Activated naive CD8-positive, alpha-beta T cell treated with anti-CD3 and anti-CD28 coated beads, Interleukin-2, amount 10 ng/mL, durations not matched to agents 7 days and 5 days (primary cell): ENCODE results near the gene LEPROT. TPM values are rescaled to one million over a fixed set of nuclear protein-coding genes. Genes with fewer than 3 reads are reported as not detected.
"Not testable (repeated sequence)": the region's sequence is repeated elsewhere in the genome, so short reads cannot be mapped to it uniquely, and the experiment has no call there.

Experiments
- ATAC-seq: fragments of 150-1000 bp; cut with Tn5 transposase; one replicate; pipeline ENCODE4 v1.10.0; 2021; ENCODE audit warnings: low read depth, moderate library complexity
- POLR2A ChIA-PET: fragments of 350-600 bp; sonication (Branson Sonifier 250); formaldehyde crosslinking; loops from one replicate; lab custom pipeline; 2021; ENCODE audit warnings: antibody characterized with exemption; lab: Charles Lee
- DNase-seq: peaks from one replicate; pipeline ENCODE4 v3.0.0; 2021
- H3K27ac Mint-ChIP-seq: one replicate; pipeline ENCODE4 v1.8.0; 2022; ENCODE audit warnings: mild to moderate bottlenecking, mixed read lengths
- H3K27me3 Mint-ChIP-seq: one replicate; pipeline ENCODE4 v1.8.0; 2022; ENCODE audit warnings: mild to moderate bottlenecking, moderate library complexity, mixed read lengths
- H3K36me3 Mint-ChIP-seq: one replicate; pipeline ENCODE4 v1.8.0; 2021; ENCODE audit warnings: mild to moderate bottlenecking, mixed read lengths
- H3K4me1 Mint-ChIP-seq: one replicate; pipeline ENCODE4 v1.8.0; 2021; ENCODE audit warnings: mixed read lengths
- H3K4me3 Mint-ChIP-seq: one replicate; pipeline ENCODE4 v1.8.0; 2022; ENCODE audit warnings: mild to moderate bottlenecking, moderate library complexity, mixed read lengths
- H3K9me3 Mint-ChIP-seq: one replicate; pipeline ENCODE4 v1.8.0; 2021; ENCODE audit warnings: mixed read lengths
- total RNA-seq, 2 experiments: library from RNA; stranded (reverse); gene quantifications; one replicate each; pipeline ENCODE4 v1.2.3, GENCODE V29; 2021

Gene LEPROT
- total RNA-seq: 10 to 100 TPM; 25.9 to 27.5 TPM

- POLR2A ChIA-PET: interaction anchor here (0.6 to 1.6 kb wide), 4 partner anchors 28 to 940 kb away, joined by 3 to 8 read pairs (median 4); no protein-coding TSS in a partner anchor
- ATAC-seq (no peak), DNase-seq (no peak)
- peaks cover 9% of the 10 kb centered on the region for H3K27me3 Mint-ChIP-seq
- H3K4me1 Mint-ChIP-seq: peaks cover 13% of the 10 kb centered on the region
- H3K36me3 Mint-ChIP-seq: peaks cover 12% of the 10 kb centered on the region
- H3K9me3 Mint-ChIP-seq: no peaks in the 10 kb centered on the region
- peak within 1 kb of the TSS; percentile 87 for H3K27ac Mint-ChIP-seq
- H3K4me3 Mint-ChIP-seq: no peak within 1 kb of the TSS
These were observed at the start of gene LEPROT, which contains the start of gene LEPR for GRCh38 chr1:65420590-65421350. LEPROT (plus strand) TSS chr1:65420668; CDS start chr1:65420725, 57 bp downstream. LEPR (plus strand) TSS chr1:65420668; CDS start chr1:65565566, 144,898 bp downstream.

- no peak overlapping the region for H3K4me3 Mint-ChIP-seq
- POLR2A ChIA-PET: no interaction called here
- H3K9me3 Mint-ChIP-seq: peaks cover 2% of the 10 kb centered on the region
- H3K4me1 Mint-ChIP-seq: no peaks in the 10 kb centered on the region
- no peak overlapping the region for H3K27ac Mint-ChIP-seq
- no peaks in the 10 kb centered on the region for H3K36me3 Mint-ChIP-seq
- no peaks in the 10 kb centered on the region for H3K27me3 Mint-ChIP-seq
- no peak for DNase-seq
- no peak for ATAC-seq
These were observed 48.9 kb upstream of the LEPROT start for GRCh38 chr1:65371544-65371943.

GRCh38 chr1:65372557-65372956, 47.9 kb upstream of the LEPROT start:
- POLR2A ChIA-PET: no interaction called here
- Mint-ChIP-seq H3K4me3 (no peak overlapping the region), H3K27ac (no peak overlapping the region), H3K27me3 (no peaks in the 10 kb centered on the region), H3K36me3 (no peaks in the 10 kb centered on the region), H3K9me3 (peaks cover 2% of the 10 kb centered on the region), H3K4me1 (no peaks in the 10 kb centered on the region)
- no peak for ATAC-seq
- DNase-seq: no peak

- Mint-ChIP-seq H3K4me1 (no peaks in the 10 kb centered on the region), H3K27me3 (no peaks in the 10 kb centered on the region), H3K4me3 (no peak overlapping the region), H3K36me3 (peaks cover 4% of the 10 kb centered on the region), H3K27ac (no peak overlapping the region), H3K9me3 (peaks cover 4% of the 10 kb centered on the region)
- DNase-seq (no peak), ATAC-seq (no peak)
- POLR2A ChIA-PET: interaction anchor here (0.6 kb wide), 1 partner anchor 825 kb away, joined by 4 read pairs; no protein-coding TSS in a partner anchor
These were observed 42.8 kb upstream of the LEPROT start for GRCh38 chr1:65377496-65378246.

GRCh38 chr1:65378247-65378946, 42.1 kb upstream of the LEPROT start:
- no peak overlapping the region for H3K4me3 Mint-ChIP-seq
- H3K9me3 Mint-ChIP-seq: peaks cover 4% of the 10 kb centered on the region
- ATAC-seq (no peak), DNase-seq (no peak)
- no peak overlapping the region for H3K27ac Mint-ChIP-seq
- H3K4me1 Mint-ChIP-seq: no peaks in the 10 kb centered on the region
- peaks cover 4% of the 10 kb centered on the region for H3K36me3 Mint-ChIP-seq
- POLR2A ChIA-PET: no interaction called here
- no peaks in the 10 kb centered on the region for H3K27me3 Mint-ChIP-seq

- DNase-seq, H3K4me3 Mint-ChIP-seq, H3K36me3 Mint-ChIP-seq, H3K9me3 Mint-ChIP-seq, ATAC-seq, H3K27ac Mint-ChIP-seq, POLR2A ChIA-PET, H3K4me1 Mint-ChIP-seq, H3K27me3 Mint-ChIP-seq: not testable (repeated sequence)
These were observed 36.0 kb upstream of the LEPROT start for GRCh38 chr1:65384426-65384825.

GRCh38 chr1:65386439-65386838, 34.0 kb upstream of the LEPROT start:
- peaks cover 5% of the 10 kb centered on the region for H3K36me3 Mint-ChIP-seq
- no peak overlapping the region for H3K27ac Mint-ChIP-seq
- POLR2A ChIA-PET: no interaction called here
- peaks cover 2% of the 10 kb centered on the region for H3K9me3 Mint-ChIP-seq
- no peak for DNase-seq
- no peaks in the 10 kb centered on the region for H3K27me3 Mint-ChIP-seq
- H3K4me1 Mint-ChIP-seq: peaks cover 8% of the 10 kb centered on the region
- no peak for ATAC-seq
- H3K4me3 Mint-ChIP-seq: no peak overlapping the region

- Mint-ChIP-seq H3K9me3 (peaks cover 2% of the 10 kb centered on the region), H3K27me3 (no peaks in the 10 kb centered on the region), H3K36me3 (peaks cover 5% of the 10 kb centered on the region), H3K27ac (no peak overlapping the region), H3K4me1 (peaks cover 10% of the 10 kb centered on the region), H3K4me3 (no peak overlapping the region)
- no peak for ATAC-seq
- DNase-seq: no peak
- POLR2A ChIA-PET: no interaction called here
These were observed 32.6 kb upstream of the LEPROT start for GRCh38 chr1:65387821-65388220.

GRCh38 chr1:65388908-65389695, 31.4 kb upstream of the LEPROT start:
- DNase-seq (no peak), ATAC-seq (no peak)
- Mint-ChIP-seq H3K27me3 (no peaks in the 10 kb centered on the region), H3K36me3 (peaks cover 5% of the 10 kb centered on the region), H3K4me3 (no peak overlapping the region), H3K27ac (no peak overlapping the region), H3K4me1 (peaks cover 18% of the 10 kb centered on the region), H3K9me3 (peaks cover 2% of the 10 kb centered on the region)
- POLR2A ChIA-PET: no interaction called here

GRCh38 chr1:65392497-65392896, 28.0 kb upstream of the LEPROT start:
- DNase-seq: no peak
- H3K9me3 Mint-ChIP-seq: no peaks in the 10 kb centered on the region
- peaks cover 44% of the 10 kb centered on the region for H3K4me1 Mint-ChIP-seq
- no peak for ATAC-seq
- peak overlapping the region; percentile 1 for H3K27ac Mint-ChIP-seq
- H3K36me3 Mint-ChIP-seq: peaks cover 5% of the 10 kb centered on the region
- POLR2A ChIA-PET: interaction anchor here (1.8 kb wide), 1 partner anchor 28 kb away, joined by 8 read pairs; the partner anchor contains the start of genes LEPR and LEPROT
- H3K4me3 Mint-ChIP-seq: no peak overlapping the region
- no peaks in the 10 kb centered on the region for H3K27me3 Mint-ChIP-seq

- H3K27me3 Mint-ChIP-seq: no peaks in the 10 kb centered on the region
- H3K27ac Mint-ChIP-seq: peak overlapping the region; percentile 68
- POLR2A ChIA-PET: interaction anchor here (1.8 kb wide), 1 partner anchor 27 kb away, joined by 8 read pairs; the partner anchor contains the start of genes LEPR and LEPROT
- H3K9me3 Mint-ChIP-seq: no peaks in the 10 kb centered on the region
- no peak for DNase-seq
- H3K36me3 Mint-ChIP-seq: peaks cover 5% of the 10 kb centered on the region
- peak overlapping the region; percentile 38 for H3K4me3 Mint-ChIP-seq
- ATAC-seq: peak; percentile 96
- H3K4me1 Mint-ChIP-seq: peaks cover 47% of the 10 kb centered on the region
These were observed 27.1 kb upstream of the LEPROT start for GRCh38 chr1:65393347-65393746.

- ATAC-seq (peak; percentile 8), DNase-seq (no peak)
- POLR2A ChIA-PET: interaction anchor here (1.8 kb wide), 1 partner anchor 26 kb away, joined by 8 read pairs; the partner anchor contains the start of genes LEPR and LEPROT
- H3K4me3 Mint-ChIP-seq: no peak overlapping the region
- H3K27me3 Mint-ChIP-seq: no peaks in the 10 kb centered on the region
- H3K4me1 Mint-ChIP-seq: peaks cover 47% of the 10 kb centered on the region
- H3K27ac Mint-ChIP-seq: peak overlapping the region; percentile 68
- no peaks in the 10 kb centered on the region for H3K9me3 Mint-ChIP-seq
- peaks cover 5% of the 10 kb centered on the region for H3K36me3 Mint-ChIP-seq
These were observed 26.5 kb upstream of the LEPROT start for GRCh38 chr1:65393928-65394327.
